Esophagus squamous epithelium (tissue), 5 donors: ENCODE results near the gene MX2. TPM values are rescaled to one million over a fixed set of nuclear protein-coding genes. Genes with fewer than 3 reads are reported as not detected.

Source experiments
- DNase-seq: peaks from one replicate; lab custom pipeline; 2025; lab: John Stamatoyannopoulos, UW
- H3K27ac ChIP-seq, 4 donors: fragments of 200-600 bp; sonication (generic); one replicate each; pipeline ENCODE4 v1.5.1; 2016 to 2019; ENCODE audit warnings: mild to moderate bottlenecking in 1 of 4
- H3K27me3 ChIP-seq, 4 donors: fragments of 200-600 bp; sonication (generic); 1 replicate in 3 of 4; 2 replicates in 1 of 4; pipeline versions ENCODE4 v1.5.1 to v1.6.0; 2017 to 2021; ENCODE audit warnings: antibody characterized with exemption in 1 of 4
- H3K36me3 ChIP-seq, 3 donors: fragments of 200-600 bp; sonication (generic); one replicate each; pipeline ENCODE4 v1.5.1; 2016 to 2019
- H3K4me1 ChIP-seq, 3 donors: fragments of 200-600 bp; sonication (generic); one replicate each; pipeline ENCODE4 v1.5.1; 2017 to 2019
- H3K4me3 ChIP-seq, 4 donors: fragments of 200-600 bp; sonication (generic); 1 replicate in 3 of 4; 2 replicates in 1 of 4; pipeline ENCODE4 v1.5.1; 2016 to 2019; ENCODE audit warnings: mild to moderate bottlenecking in 2 of 4, moderate library complexity in 1 of 4
- H3K9me3 ChIP-seq, 3 donors: fragments of 200-600 bp; sonication (generic); one replicate each; pipeline ENCODE4 v1.5.1; 2016 to 2019
- POLR2A ChIP-seq, 4 donors: fragments of 450-650 bp; IDR thresholded peaks; one replicate each; pipeline ENCODE4 v1.6.1; 2017; ENCODE audit warnings: antibody characterized with exemption in 4 of 4, mild to moderate bottlenecking in 4 of 4, moderate library complexity in 3 of 4
- WGBS, 2 donors: methylation state at CpG; one replicate each; pipeline ENCODE4 v1.1.5; 2018; 5-methylcytosine and 5-hydroxymethylcytosine counted together
- intact Hi-C: fragments of 100-400 bp; cut with DNase I; formaldehyde crosslinking; loops from one replicate; pipeline ENCODE4 v1.15.0; 2022
- total RNA-seq, 4 donors: library from RNA; depleted of rRNA; stranded (reverse); fragments of >200 nt; gene quantifications; one replicate each; pipeline ENCODE4 v1.1.0, GENCODE V29; 2016
- TF ChIP-seq, protein P1 (sequence below), 6 experiments: fragments of 450-650 bp in 4 of 6; fragments of 200-600 bp in 2 of 6; sonication (generic) in 2 of 6; IDR thresholded peaks; one replicate each; pipeline ENCODE4 v1.5.1; 2016 to 2019; ENCODE audit warnings: antibody characterized with exemption in 6 of 6, mild to moderate bottlenecking in 4 of 6, moderate library complexity in 4 of 6
- donor health status: DM: yes; HTN: yes; CAD: no.

The MX2 gene
- total RNA-seq, 4 donors from 2014 or later, result 4.3 to 23.5 (median 8.5) TPM

DNA sequence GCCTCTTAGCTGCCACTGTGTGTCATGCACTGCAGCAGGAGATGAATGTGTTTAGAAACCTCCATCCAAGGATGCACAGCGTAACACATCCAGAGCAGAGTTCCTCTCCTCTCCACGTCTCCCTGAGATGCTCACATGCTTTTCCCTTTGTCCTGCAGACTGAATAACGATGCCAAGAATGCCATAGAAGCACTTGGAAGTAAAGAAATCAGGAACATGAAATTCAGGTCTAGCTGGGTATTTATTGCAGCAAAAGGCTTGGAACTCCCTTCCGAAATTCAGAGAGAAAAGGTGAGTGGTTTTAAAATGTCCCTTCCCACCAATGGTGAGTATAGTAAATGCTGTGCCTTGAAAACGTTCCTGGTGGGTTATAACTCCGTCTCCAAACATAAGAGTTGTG lies 13.4 kb upstream of the MX2 start:
- intact Hi-C loops, result no loop called here
- no peak overlapping the region for H3K27ac ChIP-seq
- H3K9me3 ChIP-seq, result no peaks in the 10 kb centered on the region
- H3K36me3 ChIP-seq, result peaks cover 0 to 37% (median 0%) of the 10 kb centered on the region in 3 donors
- H3K4me3 ChIP-seq, result no peak overlapping the region
- H3K4me1 ChIP-seq, result peaks cover 0 to 24% (median 0%) of the 10 kb centered on the region in 3 donors
- TF ChIP-seq, protein P1, sequence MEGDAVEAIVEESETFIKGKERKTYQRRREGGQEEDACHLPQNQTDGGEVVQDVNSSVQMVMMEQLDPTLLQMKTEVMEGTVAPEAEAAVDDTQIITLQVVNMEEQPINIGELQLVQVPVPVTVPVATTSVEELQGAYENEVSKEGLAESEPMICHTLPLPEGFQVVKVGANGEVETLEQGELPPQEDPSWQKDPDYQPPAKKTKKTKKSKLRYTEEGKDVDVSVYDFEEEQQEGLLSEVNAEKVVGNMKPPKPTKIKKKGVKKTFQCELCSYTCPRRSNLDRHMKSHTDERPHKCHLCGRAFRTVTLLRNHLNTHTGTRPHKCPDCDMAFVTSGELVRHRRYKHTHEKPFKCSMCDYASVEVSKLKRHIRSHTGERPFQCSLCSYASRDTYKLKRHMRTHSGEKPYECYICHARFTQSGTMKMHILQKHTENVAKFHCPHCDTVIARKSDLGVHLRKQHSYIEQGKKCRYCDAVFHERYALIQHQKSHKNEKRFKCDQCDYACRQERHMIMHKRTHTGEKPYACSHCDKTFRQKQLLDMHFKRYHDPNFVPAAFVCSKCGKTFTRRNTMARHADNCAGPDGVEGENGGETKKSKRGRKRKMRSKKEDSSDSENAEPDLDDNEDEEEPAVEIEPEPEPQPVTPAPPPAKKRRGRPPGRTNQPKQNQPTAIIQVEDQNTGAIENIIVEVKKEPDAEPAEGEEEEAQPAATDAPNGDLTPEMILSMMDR (IDR thresholded peaks at IDR 0.05), result no peak
- no peak for TF ChIP-seq POLR2A (IDR thresholded peaks at IDR 0.05)
- WGBS, 2 donors, result 46 to 56% methylated on average over 6 of the region's 6 CpGs
- DNase-seq, result no peak
- peaks cover 0 to 15% (median 0%) of the 10 kb centered on the region in 4 donors for H3K27me3 ChIP-seq

DNA sequence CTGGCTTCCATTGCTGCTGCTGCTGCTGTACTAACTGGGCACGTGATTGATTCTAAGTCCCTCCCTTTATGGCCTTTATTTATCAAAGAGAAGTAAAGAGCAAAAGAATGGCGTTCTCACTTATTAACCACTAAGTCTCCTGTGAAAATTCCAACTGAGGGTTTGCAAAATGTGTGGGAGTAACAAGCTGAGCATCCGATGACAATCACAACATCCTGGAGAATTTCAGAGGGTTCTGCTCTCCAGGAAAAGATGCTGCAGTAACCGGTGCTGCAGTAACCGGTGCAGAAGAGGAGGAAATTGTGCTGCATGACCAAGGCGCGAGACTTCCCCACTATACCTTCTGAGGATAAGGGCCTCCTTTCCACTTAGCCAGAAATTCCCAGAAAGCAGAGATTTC lies 12.7 kb upstream of the MX2 start:
- intact Hi-C loops, result no loop called here
- Histone ChIP-seq H3K4me3 (no peak overlapping the region), H3K27ac (no peak overlapping the region), H3K36me3 (peaks cover 0 to 32% (median 0%) of the 10 kb centered on the region in 3 donors), H3K4me1 (peaks cover 0 to 24% (median 0%) of the 10 kb centered on the region in 3 donors), H3K9me3 (no peaks in the 10 kb centered on the region), H3K27me3 (peaks cover 0 to 11% (median 0%) of the 10 kb centered on the region in 4 donors)
- no peak for DNase-seq
- TF ChIP-seq POLR2A (IDR thresholded peaks at IDR 0.05), result no peak
- TF ChIP-seq, protein P1 (IDR thresholded peaks at IDR 0.05), result no peak
- 65 to 81% methylated on average over 6 to 7 of the region's 7 CpGs for WGBS, 2 donors

DNA sequence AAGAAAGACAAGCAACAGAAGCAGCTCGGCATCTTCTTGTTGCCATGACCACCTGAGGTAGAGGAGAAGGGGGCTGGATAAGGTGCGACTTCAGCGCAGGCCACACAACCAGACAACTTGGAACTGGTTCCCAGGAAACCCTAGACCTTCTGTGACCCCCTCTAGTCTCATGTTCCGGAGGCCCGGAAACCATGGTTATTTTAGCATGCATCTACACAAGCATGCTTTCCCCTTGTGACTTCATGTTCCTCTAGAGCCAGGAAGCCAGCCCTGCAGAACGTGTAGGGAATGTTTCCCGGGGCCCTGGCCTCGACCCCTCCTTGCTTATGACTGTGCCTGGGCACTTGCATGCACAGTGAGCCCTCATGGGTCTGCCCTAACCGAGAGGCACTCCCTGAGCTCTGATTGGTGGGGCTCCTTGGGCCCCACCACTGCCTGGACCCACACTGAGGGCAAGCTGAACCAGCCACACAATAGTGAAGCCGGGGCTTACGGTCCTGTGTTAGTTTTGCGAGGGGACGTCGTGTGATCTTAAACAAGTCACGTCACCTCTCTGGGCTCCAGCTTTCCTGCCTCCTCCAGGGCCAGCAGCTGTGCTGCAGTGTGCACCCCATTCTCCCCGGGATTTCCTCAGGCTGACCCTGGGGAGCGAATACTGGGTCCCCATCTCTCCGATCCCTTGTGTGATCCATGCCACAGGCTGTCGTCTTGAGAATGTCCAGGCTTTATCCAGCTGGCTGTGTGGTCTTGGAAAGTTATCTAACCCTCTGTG lies 12.0 kb upstream of the MX2 start:
- 81 to 94% methylated on average over 13 to 19 of the region's 19 CpGs for WGBS, 2 donors
- Histone ChIP-seq H3K9me3 (no peaks in the 10 kb centered on the region), H3K27me3 (peaks cover 0 to 11% (median 0%) of the 10 kb centered on the region in 4 donors), H3K27ac (no peak overlapping the region), H3K36me3 (peaks cover 0 to 32% (median 0%) of the 10 kb centered on the region in 3 donors), H3K4me3 (no peak overlapping the region), H3K4me1 (peaks cover 0 to 24% (median 0%) of the 10 kb centered on the region in 3 donors)
- intact Hi-C loops, result no loop called here
- DNase-seq, result no peak
- TF ChIP-seq, protein P1 (IDR thresholded peaks at IDR 0.05), result no peak
- TF ChIP-seq POLR2A (IDR thresholded peaks at IDR 0.05), result no peak

DNA sequence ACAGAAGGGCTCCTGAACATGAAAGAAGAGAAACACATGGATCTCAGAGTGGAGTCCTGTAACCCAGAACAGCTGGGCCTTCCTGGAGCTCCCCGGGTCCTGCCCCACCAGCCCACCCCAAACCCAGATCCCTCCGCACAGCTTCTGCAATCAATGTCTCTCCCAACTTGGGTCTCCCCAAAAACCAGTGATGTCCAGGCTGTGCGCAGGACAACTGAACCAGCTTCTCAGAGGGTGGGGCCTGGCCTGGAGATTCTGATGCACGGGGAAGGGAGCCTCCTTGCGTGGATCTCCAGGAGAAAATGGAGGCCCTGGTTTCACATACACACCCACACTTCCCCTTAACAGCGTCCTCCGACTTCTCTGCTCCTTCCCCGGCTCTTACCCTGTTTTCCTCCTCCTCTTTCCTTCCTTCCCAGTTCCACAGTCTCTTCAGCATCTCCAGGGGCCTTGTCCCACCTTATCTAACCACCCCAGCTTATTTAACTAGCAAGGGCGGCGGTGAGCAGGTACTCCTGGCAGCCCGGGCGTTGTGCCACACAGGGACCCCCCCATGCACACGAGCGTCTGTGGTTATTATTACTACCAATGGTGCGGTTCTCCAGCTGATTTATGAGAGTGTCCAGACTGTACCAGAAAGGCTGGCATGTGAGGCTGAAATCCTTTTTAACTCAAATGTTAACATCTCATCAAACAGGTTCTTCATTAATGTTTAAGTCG lies 11.2 kb upstream of the MX2 start:
- Histone ChIP-seq H3K27ac (no peak overlapping the region), H3K36me3 (peaks cover 0 to 32% (median 0%) of the 10 kb centered on the region in 3 donors), H3K4me1 (peaks cover 0 to 24% (median 0%) of the 10 kb centered on the region in 3 donors), H3K9me3 (no peaks in the 10 kb centered on the region), H3K4me3 (no peak overlapping the region), H3K27me3 (peaks cover 0 to 11% (median 0%) of the 10 kb centered on the region in 4 donors)
- 86 to 88% methylated on average over 13 to 14 of the region's 16 CpGs for WGBS, 2 donors
- intact Hi-C loops, result no loop called here
- no peak for TF ChIP-seq POLR2A (IDR thresholded peaks at IDR 0.05)
- TF ChIP-seq, protein P1 (IDR thresholded peaks at IDR 0.05), result no peak
- no peak for DNase-seq

DNA sequence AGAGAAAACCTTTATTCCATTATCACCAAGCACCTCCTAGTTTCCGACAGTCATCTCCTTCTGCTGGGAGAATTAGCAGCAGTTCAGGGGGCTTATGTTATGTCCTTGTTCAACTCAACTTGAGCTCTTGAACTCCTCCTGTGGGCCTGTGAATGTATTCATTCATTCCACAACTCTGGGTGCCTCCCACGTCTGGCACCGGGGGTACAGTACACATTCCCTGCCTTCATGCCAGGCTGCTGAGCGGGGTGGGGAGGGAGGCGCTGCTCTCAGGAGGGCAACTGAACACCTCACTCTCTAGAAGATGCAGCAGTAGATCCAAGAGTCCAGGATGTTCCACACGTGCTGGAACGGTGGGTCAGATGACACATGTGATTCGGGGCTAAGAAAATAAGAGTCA lies 4.3 kb upstream of the MX2 start:
- Histone ChIP-seq H3K9me3 (no peaks in the 10 kb centered on the region), H3K4me1 (peaks cover 0 to 31% (median 15%) of the 10 kb centered on the region in 3 donors), H3K27ac (no peak overlapping the region), H3K4me3 (no peak overlapping the region), H3K27me3 (no peaks in the 10 kb centered on the region), H3K36me3 (no peaks in the 10 kb centered on the region)
- WGBS, 2 donors, result 66 to 79% methylated on average over 3 to 6 of the region's 8 CpGs
- TF ChIP-seq POLR2A (IDR thresholded peaks at IDR 0.05), result no peak
- TF ChIP-seq, protein P1 (IDR thresholded peaks at IDR 0.05), result no peak
- no peak for DNase-seq
- intact Hi-C loops, result no loop called here
